ENCODE results near the gene FRMPD4.

The FRMPD4 gene

DNA sequence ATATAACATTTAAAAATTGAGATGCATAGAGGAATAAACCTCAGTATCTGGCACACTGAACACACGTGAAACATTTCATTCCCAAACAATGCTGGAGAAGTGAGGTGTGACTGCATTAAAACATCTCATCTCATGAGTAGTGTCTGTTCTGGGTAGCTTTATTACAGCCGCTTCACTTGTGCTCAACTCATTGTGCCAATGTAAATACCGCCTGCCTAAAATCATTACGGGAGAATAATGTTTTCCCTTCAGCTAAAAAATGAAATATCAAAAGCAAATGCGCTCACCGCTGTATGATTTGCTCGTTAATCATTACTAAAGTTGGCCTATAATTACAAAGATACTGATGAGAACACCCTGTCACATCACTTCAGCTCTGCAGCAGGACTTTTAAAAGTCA, 542.8 kb downstream of the FRMPD4 start:
- Histone ChIP-seq H3K9ac (ENCODE audit: low read length) (no peak overlapping the region), H2AFZ (ENCODE audit: low read length) (no peak overlapping the region), H3K4me3 (ENCODE audit: low read depth, low read length, poor library complexity, severe bottlenecking) (no peak overlapping the region), H3K27me3 (ENCODE audit: insufficient read depth, low read length) (no peaks in the 10 kb centered on the region), H3K4me2 (ENCODE audit: low read length) (no peak overlapping the region), H3K27ac (ENCODE audit: low read depth, low read length, poor library complexity, severe bottlenecking) (no peak overlapping the region), H4K20me1 (ENCODE audit: insufficient read depth, low read length) (no peaks in the 10 kb centered on the region), H3K36me3 (ENCODE audit: insufficient read depth, low read length) (no peaks in the 10 kb centered on the region), H3K9me2 (ENCODE audit: low read depth, low read length) (no peaks in the 10 kb centered on the region), H3K9me3 (ENCODE audit: low read length) (no peaks in the 10 kb centered on the region), H3K79me2 (ENCODE audit: insufficient read depth, low read length) (no peaks in the 10 kb centered on the region), H3K4me1 (ENCODE audit: insufficient read depth, low read length, severe bottlenecking) (no peaks in the 10 kb centered on the region), H3F3A (ENCODE audit: insufficient read depth, low read length) (no peaks in the 10 kb centered on the region)
- no peak for TF ChIP-seq CTCF (IDR thresholded peaks at IDR 0.05; ENCODE audit: low read length)
- no peak for TF ChIP-seq EZH2 (IDR thresholded peaks at IDR 0.05; ENCODE audit: borderline replicate concordance, low read length)

DNA sequence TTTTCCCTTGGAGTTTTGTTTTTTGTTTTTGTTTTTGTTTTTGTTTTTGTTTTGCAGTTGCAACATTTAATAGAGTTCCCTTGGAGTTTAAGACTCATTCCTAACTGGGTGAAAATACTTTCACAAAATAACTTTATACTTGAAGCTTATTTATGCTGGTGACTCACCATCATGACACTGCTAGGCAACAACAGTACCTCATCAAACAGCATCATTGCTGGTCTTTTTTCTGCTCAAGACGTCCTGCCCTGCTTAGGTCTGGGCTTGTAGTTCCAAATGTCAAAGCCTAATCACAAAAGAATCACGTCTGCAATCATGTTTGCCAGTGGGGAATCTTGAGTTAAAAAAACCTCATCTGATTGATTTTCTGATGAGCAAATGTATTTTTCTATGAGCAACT, 547.3 kb downstream of the FRMPD4 start:
- Histone ChIP-seq H3K79me2 (ENCODE audit: insufficient read depth, low read length) (no peaks in the 10 kb centered on the region), H3K4me2 (ENCODE audit: low read length) (no peak overlapping the region), H3K4me3 (ENCODE audit: low read depth, low read length, poor library complexity, severe bottlenecking) (no peak overlapping the region), H3K36me3 (ENCODE audit: insufficient read depth, low read length) (no peaks in the 10 kb centered on the region), H3K9ac (ENCODE audit: low read length) (no peak overlapping the region), H3K4me1 (ENCODE audit: insufficient read depth, low read length, severe bottlenecking) (no peaks in the 10 kb centered on the region), H2AFZ (ENCODE audit: low read length) (no peak overlapping the region), H3K9me2 (ENCODE audit: low read depth, low read length) (no peaks in the 10 kb centered on the region), H3K27me3 (ENCODE audit: insufficient read depth, low read length) (no peaks in the 10 kb centered on the region), H3F3A (ENCODE audit: insufficient read depth, low read length) (no peaks in the 10 kb centered on the region), H3K9me3 (ENCODE audit: low read length) (no peaks in the 10 kb centered on the region), H4K20me1 (ENCODE audit: insufficient read depth, low read length) (no peaks in the 10 kb centered on the region), H3K27ac (ENCODE audit: low read depth, low read length, poor library complexity, severe bottlenecking) (no peak overlapping the region)
- TF ChIP-seq EZH2 (IDR thresholded peaks at IDR 0.05; ENCODE audit: borderline replicate concordance, low read length) (no peak), CTCF (IDR thresholded peaks at IDR 0.05; ENCODE audit: low read length) (no peak)

DNA sequence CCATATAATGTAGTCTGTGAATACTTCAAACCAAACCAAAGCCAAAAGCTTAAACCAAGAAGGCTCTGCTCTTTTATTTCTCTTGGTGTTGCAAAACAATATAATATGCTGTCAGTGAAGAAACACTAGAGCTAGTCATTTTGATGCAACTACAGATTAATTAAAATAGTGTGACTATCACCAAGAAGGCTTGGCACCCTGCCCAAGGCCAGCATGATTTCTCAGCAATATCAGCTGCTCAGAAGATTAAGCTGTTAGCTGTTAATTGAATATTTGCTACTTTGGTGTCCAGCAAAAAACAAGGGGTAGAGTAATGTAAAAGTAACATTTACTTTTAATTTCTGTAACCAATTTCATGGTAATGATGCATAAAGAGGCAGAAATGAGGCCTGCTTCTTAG, 548.1 kb downstream of the FRMPD4 start:
- Histone ChIP-seq H3K79me2 (ENCODE audit: insufficient read depth, low read length) (no peaks in the 10 kb centered on the region), H2AFZ (ENCODE audit: low read length) (no peak overlapping the region), H3K4me2 (ENCODE audit: low read length) (no peak overlapping the region), H3K9me2 (ENCODE audit: low read depth, low read length) (no peaks in the 10 kb centered on the region), H3K9ac (ENCODE audit: low read length) (no peak overlapping the region), H3K36me3 (ENCODE audit: insufficient read depth, low read length) (no peaks in the 10 kb centered on the region), H3K4me3 (ENCODE audit: low read depth, low read length, poor library complexity, severe bottlenecking) (no peak overlapping the region), H3F3A (ENCODE audit: insufficient read depth, low read length) (no peaks in the 10 kb centered on the region), H3K9me3 (ENCODE audit: low read length) (no peaks in the 10 kb centered on the region), H4K20me1 (ENCODE audit: insufficient read depth, low read length) (no peaks in the 10 kb centered on the region), H3K27ac (ENCODE audit: low read depth, low read length, poor library complexity, severe bottlenecking) (no peak overlapping the region), H3K4me1 (ENCODE audit: insufficient read depth, low read length, severe bottlenecking) (no peaks in the 10 kb centered on the region), H3K27me3 (ENCODE audit: insufficient read depth, low read length) (no peaks in the 10 kb centered on the region)
- no peak for TF ChIP-seq EZH2 (IDR thresholded peaks at IDR 0.05; ENCODE audit: borderline replicate concordance, low read length)
- TF ChIP-seq CTCF (IDR thresholded peaks at IDR 0.05; ENCODE audit: low read length) = no peak
